Sciatic nerve (tissue), 2 donors: Measurements from ENCODE around the gene SIDT2. TPM values are rescaled to one million over a fixed set of nuclear protein-coding genes. Genes with fewer than 3 reads are reported as not detected.

Experiments used
- ATAC-seq: fragments of 200-7000 bp; cut with Tn5 transposase; one replicate; pipeline ENCODE4 v1.9.1; 2020; ENCODE audit warnings: mild to moderate bottlenecking, moderate library complexity
- DNase-seq: peaks from one replicate; pipeline ENCODE4 v3.0.0-alpha.2; 2020; ENCODE audit warnings: low spot score
- intact Hi-C: fragments of 100-400 bp; cut with DNase I; formaldehyde crosslinking; loops from one replicate; pipeline ENCODE4 v1.14.2; 2022
- total RNA-seq: library from RNA; stranded (reverse); fragmentation: NEBNext Ultra II Directional; extraction: Animal tissue kit (Norgen Biotek cat#: 25700); gene quantifications from one replicate; pipeline ENCODE4 v1.2.1, GENCODE V29; 2021
- donor health status: DM: no; HTN: no; CAD: no.
- donor health status: DM: no; HTN: no; CAD: no.

SIDT2 gene
- total RNA-seq, 1 donor from 2014 or later: 94.4 TPM

- intact Hi-C loops: no loop called here
- ATAC-seq: peak; percentile 23
- DNase-seq: peak; percentile 57
Observed at GRCh38 chr11:117217141-117218084, 38.9 kb downstream of the SIDT2 start.

- intact Hi-C loops: no loop called here
- ATAC-seq (peak; percentile 39), DNase-seq (peak; percentile 69)
Observed at GRCh38 chr11:117218133-117218915, 39.8 kb downstream of the SIDT2 start.

- intact Hi-C loops: no loop called here
- no peak for ATAC-seq
- peak; percentile 50 for DNase-seq
Observed at GRCh38 chr11:117219001-117219400, 40.5 kb downstream of the SIDT2 start.

GRCh38 chr11:117219455-117219854 lies 40.9 kb downstream of the SIDT2 start:
- intact Hi-C loops: no loop called here
- DNase-seq (peak; percentile 58), ATAC-seq (no peak)

GRCh38 chr11:117219995-117220394 lies 41.5 kb downstream of the SIDT2 start:
- DNase-seq: no peak
- intact Hi-C loops: loop anchor here (10.0 kb wide), 2 partner anchors 345 to 425 kb away; partner anchors contain the start of gene APOA5
- no peak for ATAC-seq

- ATAC-seq (peak; percentile 45), DNase-seq (peak; percentile 72)
- intact Hi-C loops: loop anchor here (10.0 kb wide), 2 partner anchors 346 to 426 kb away; partner anchors contain the start of gene APOA5
Observed at GRCh38 chr11:117220568-117220967, 42.0 kb downstream of the SIDT2 start.

- no peak for DNase-seq
- ATAC-seq: peak; percentile 8
- intact Hi-C loops: loop anchor here (10.0 kb wide), 2 partner anchors 346 to 426 kb away; partner anchors contain the start of gene APOA5
Observed at GRCh38 chr11:117220999-117221774, 42.6 kb downstream of the SIDT2 start.

GRCh38 chr11:117221775-117222517 lies 43.4 kb downstream of the SIDT2 start:
- peak; percentile 86 for ATAC-seq
- intact Hi-C loops: loop anchor here (10.0 kb wide), 2 partner anchors 347 to 427 kb away; partner anchors contain the start of gene APOA5

GRCh38 chr11:117222991-117223740 lies 44.6 kb downstream of the SIDT2 start:
- DNase-seq: peak; percentile 52
- ATAC-seq: no peak
- intact Hi-C loops: loop anchor here (10.0 kb wide), 2 partner anchors 348 to 428 kb away; partner anchors contain the start of gene APOA5

More at GRCh38 chr11:117221775-117222517, 43.4 kb downstream of the SIDT2 start:
- peak; percentile 83 for DNase-seq

GRCh38 chr11:117223741-117224689 lies 45.5 kb downstream of the SIDT2 start:
- intact Hi-C loops: loop anchor here (10.0 kb wide), 2 partner anchors 349 to 429 kb away; partner anchors contain the start of gene APOA5
- ATAC-seq (no peak), DNase-seq (peak; percentile 45)

GRCh38 chr11:117225553-117226170 lies 47.1 kb downstream of the SIDT2 start:
- intact Hi-C loops: loop anchor here (10.0 kb wide), 2 partner anchors 351 to 431 kb away; partner anchors contain the start of gene APOA5
- DNase-seq: peak; percentile 52
- no peak for ATAC-seq

GRCh38 chr11:117226388-117227385 lies 48.1 kb downstream of the SIDT2 start:
- intact Hi-C loops: loop anchor here (10.0 kb wide), 2 partner anchors 352 to 432 kb away; partner anchors contain the start of gene APOA5
- ATAC-seq (peak; percentile 57), DNase-seq (peak; percentile 64)

- intact Hi-C loops: loop anchor here (10.0 kb wide), 2 partner anchors 353 to 433 kb away; partner anchors contain the start of gene APOA5
- no peak for DNase-seq
- ATAC-seq: no peak
Observed at GRCh38 chr11:117228091-117228490, 49.5 kb downstream of the SIDT2 start.

- no peak for ATAC-seq
- intact Hi-C loops: loop anchor here (10.0 kb wide), 2 partner anchors 355 to 435 kb away; partner anchors contain the start of gene APOA5
- DNase-seq: no peak
Observed at GRCh38 chr11:117229411-117229810, 50.9 kb downstream of the SIDT2 start.
